ENCODE data around the gene GRK1. TPM values are rescaled to one million over a fixed set of nuclear protein-coding genes. Genes with fewer than 3 reads are reported as not detected.
"Not testable (repeated sequence)": the region's sequence is repeated elsewhere in the genome, so short reads cannot be mapped to it uniquely, and the experiment has no call there.

GRK1 gene
- total RNA-seq, 1 donor = not detected

DNA sequence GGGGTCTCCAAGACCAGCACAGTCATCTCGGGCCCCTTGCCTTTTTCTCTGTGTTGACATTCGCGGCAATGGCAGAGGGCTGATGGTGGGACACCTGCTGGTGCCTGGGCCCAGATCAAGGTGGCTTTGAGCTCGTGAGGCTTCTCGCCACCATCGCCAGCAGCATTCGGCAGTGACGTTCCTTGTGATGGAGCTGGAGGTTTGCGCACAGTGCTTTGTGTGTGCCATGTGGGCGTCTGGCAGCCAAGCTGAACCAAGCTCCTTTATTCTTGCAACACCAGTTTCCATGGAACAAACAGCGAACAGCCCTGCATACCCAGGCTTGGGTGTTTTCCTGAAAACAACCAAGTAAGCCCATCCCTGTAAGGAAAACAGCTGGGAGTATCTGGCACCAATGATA, 82.9 kb downstream of the GRK1 start:
- no peak for DNase-seq (ENCODE audit: low read depth)
- TF ChIP-seq, protein P1, sequence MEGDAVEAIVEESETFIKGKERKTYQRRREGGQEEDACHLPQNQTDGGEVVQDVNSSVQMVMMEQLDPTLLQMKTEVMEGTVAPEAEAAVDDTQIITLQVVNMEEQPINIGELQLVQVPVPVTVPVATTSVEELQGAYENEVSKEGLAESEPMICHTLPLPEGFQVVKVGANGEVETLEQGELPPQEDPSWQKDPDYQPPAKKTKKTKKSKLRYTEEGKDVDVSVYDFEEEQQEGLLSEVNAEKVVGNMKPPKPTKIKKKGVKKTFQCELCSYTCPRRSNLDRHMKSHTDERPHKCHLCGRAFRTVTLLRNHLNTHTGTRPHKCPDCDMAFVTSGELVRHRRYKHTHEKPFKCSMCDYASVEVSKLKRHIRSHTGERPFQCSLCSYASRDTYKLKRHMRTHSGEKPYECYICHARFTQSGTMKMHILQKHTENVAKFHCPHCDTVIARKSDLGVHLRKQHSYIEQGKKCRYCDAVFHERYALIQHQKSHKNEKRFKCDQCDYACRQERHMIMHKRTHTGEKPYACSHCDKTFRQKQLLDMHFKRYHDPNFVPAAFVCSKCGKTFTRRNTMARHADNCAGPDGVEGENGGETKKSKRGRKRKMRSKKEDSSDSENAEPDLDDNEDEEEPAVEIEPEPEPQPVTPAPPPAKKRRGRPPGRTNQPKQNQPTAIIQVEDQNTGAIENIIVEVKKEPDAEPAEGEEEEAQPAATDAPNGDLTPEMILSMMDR (IDR thresholded peaks at IDR 0.05; ENCODE audit: insufficient read depth, low read depth, low read length) = no peak
- H3K4me3 ChIP-seq (ENCODE audit: low read depth, low read length) = no peak overlapping the region

DNA sequence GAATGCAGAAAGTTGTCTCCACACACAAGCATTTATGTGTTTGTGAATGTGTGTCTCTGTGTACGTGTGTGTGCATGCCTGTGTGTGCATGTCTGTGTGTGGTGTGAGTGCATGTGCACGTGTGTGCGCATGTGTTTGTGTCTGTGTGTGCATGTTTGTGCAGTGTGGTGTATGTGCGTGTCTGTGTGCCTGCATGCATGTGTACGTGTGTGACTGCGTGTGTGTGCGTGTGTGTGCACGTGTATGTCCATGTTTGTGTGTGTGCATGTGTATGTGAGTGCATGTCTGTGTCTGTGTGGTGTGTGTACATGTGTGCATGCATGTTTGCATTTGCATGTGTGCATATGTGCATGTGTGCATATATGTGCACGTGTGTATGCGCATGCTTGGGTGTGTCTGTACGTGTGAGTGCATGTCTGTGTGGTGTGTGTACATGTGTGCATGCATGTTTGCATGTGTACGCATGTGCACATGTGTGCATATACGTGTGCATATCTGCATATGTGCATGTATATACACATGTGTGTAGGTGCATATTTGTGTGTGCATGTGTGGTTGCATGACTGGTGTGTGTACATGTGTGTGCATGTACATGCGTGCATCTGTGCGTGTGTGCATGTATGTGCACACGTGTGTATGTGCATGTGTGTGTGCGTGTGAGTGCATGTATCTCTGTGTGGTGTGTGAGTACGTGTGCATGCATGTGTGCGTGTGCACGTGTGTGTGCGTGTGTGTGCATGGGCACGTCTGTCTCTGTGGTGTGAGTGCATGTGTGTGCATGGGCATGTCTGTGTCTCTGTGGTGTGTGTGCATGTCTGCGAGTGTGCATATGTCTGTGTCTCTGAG, 83.8 kb downstream of the GRK1 start:
- TF ChIP-seq, protein P1 (IDR thresholded peaks at IDR 0.05; ENCODE audit: insufficient read depth, low read depth, low read length) = no peak
- no peak overlapping the region for H3K4me3 ChIP-seq (ENCODE audit: low read depth, low read length)
- DNase-seq (ENCODE audit: low read depth) = no peak

DNA sequence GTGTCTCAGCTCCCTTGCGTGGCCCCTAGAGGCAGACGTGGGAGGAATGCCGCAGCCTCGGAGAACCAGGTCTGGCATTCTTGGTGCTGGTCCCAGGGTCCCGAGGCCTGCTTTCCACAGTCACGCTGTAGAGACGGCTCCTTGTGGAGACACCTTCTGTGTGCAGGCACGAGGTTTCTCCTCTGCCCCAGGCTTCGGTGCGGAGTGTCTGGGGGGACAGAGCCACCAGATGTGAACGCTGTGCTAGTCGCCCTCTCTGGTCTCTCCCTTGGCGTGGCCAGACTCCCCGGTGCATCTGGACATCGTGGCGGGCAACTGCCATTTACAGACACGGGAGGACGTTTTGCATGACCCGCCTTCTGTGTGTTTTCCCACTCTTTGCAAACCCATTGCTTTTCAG, 84.5 kb downstream of the GRK1 start:
- H3K4me3 ChIP-seq (ENCODE audit: low read depth, low read length) = no peak overlapping the region
- TF ChIP-seq, protein P1 (IDR thresholded peaks at IDR 0.05; ENCODE audit: insufficient read depth, low read depth, low read length) = no peak
- no peak for DNase-seq (ENCODE audit: low read depth)

DNA sequence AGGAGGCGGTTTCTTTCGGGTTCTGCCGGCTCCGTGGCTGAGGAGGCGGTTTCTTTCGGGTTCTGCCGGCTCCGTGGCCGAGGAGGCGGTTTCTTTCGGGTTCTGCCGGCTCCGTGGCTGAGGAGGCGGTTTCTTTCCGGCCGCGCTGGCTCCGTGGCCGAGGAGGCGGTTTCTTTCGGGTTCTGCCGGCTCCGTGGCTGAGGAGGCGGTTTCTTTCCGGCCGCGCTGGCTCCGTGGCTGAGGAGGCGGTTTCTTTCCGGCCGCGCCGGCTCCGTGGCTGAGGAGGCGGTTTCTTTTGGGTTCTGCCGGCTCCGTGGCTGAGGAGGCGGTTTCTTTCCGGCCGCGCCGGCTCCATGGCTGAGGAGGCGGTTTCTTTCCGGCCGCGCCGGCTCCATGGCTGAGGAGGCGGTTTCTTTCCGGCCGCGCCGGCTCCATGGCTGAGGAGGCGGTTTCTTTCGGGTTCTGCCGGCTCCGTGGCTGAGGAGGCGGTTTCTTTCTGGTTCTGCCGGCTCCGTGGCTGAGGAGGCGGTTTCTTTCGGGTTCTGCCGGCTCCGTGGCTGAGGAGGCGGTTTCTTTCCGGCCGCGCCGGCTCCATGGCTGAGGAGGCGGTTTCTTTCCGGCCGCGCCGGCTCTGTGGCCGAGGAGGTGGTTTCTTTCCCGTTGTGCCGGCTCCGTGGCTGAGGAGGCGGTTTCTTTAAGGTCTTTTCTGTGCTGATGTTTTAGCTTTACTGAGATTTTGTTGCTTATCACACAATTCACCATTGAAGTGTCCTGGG, 85.4 kb downstream of the GRK1 start:
- not testable (repeated sequence) for H3K4me3 ChIP-seq (ENCODE audit: low read depth, low read length); DNase-seq (ENCODE audit: low read depth)

DNA sequence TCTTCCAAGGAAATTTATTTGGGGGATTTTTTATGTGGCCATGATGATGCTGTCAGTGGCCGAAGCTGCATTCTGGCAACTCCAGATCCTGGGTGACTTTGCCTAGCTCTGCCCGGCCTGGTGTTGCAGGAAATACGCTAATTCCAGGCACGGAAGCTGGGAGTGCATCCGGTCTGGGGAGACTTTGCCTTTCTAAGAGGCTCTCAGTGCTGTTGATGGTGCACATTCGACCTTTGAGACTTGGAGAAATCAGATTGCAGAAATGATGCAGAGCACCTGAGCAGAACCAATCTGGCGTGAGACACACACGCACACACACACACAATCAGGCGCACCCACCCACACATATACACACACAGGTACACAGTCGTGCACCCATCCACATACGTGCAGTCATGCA, 86.2 kb downstream of the GRK1 start:
- TF ChIP-seq, protein P1 (IDR thresholded peaks at IDR 0.05; ENCODE audit: insufficient read depth, low read depth, low read length) = no peak
- no peak overlapping the region for H3K4me3 ChIP-seq (ENCODE audit: low read depth, low read length)
- no peak for DNase-seq (ENCODE audit: low read depth)

DNA sequence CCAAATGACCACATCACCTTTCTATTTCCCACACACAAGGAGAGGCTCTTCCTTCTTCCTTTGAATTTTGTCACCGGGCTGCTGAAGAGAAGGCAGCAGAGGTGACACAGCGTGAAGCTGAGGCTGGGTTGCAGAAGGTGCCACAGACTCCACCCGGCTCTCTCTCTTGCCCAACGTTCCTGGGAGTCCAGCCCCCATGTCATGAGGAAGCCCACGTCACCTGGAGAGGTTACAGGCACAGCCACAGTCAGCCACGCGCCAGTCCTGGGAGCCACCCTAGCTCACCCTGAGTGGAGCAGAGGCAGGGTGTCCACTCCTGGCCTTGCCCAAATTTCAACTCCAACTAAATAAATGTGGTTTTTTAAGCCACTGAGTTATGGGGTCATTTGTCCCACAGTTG, 87.2 kb downstream of the GRK1 start:
- TF ChIP-seq, protein P1 (IDR thresholded peaks at IDR 0.05; ENCODE audit: insufficient read depth, low read depth, low read length) = no peak
- DNase-seq (ENCODE audit: low read depth) = no peak
- no peak overlapping the region for H3K4me3 ChIP-seq (ENCODE audit: low read depth, low read length)

DNA sequence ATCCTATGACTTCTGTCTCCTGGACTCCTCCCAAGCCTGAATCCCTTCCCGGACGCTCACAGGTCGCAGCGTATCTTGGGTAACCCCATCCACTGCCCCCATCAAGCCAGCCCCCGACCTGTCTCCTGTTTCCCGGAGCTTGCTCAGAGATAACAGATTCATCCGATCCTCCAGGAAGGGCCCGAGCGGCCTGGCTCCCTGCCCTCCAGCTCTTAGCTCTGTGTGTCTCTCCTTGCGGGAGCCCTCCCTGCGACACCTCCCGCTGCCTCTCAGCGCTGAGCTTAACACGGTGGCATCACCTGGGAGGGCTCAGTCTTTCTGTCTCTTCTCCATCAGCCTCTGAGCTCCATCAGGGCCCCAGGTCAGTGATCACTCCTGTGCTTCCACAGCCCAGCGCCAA, 87.7 kb downstream of the GRK1 start:
- DNase-seq (ENCODE audit: low read depth) = no peak
- no peak overlapping the region for H3K4me3 ChIP-seq (ENCODE audit: low read depth, low read length)
- TF ChIP-seq, protein P1 (IDR thresholded peaks at IDR 0.05; ENCODE audit: insufficient read depth, low read depth, low read length) = no peak
